DOHH2 (cell line): ENCODE measurements around the gene CNTN4.

ENCODE experiments used
- H3F3A ChIP-seq: fragments of 200-600 bp; sonication (generic), shearing (Covaris generic); 2 replicates; pipeline ENCODE4 v1.6.0; 2016; ENCODE audit warnings: antibody characterized with exemption, mild to moderate bottlenecking; ENCODE audit not compliant: control insufficient read depth, insufficient read depth
- H3K27ac ChIP-seq: fragments of 200-600 bp; sonication (generic); 2 replicates; pipeline ENCODE4 v1.5.1; 2014; ENCODE audit warnings: low read depth, mild to moderate bottlenecking, low read length, moderate library complexity
- H3K27me3 ChIP-seq: fragments of 200-600 bp; sonication (generic); 2 replicates; pipeline ENCODE4 v1.6.1; 2014; ENCODE audit warnings: mild to moderate bottlenecking, low read length, mixed read lengths; ENCODE audit not compliant: control insufficient read depth
- H3K36me3 ChIP-seq: fragments of 200-600 bp; sonication (generic); 2 replicates; pipeline ENCODE4 v1.6.1; 2014; ENCODE audit warnings: mild to moderate bottlenecking, low read length, moderate library complexity, mixed read lengths; ENCODE audit not compliant: control insufficient read depth
- H3K4me1 ChIP-seq: fragments of 200-600 bp; sonication (generic); 2 replicates; pipeline ENCODE4 v1.6.1; 2014; ENCODE audit warnings: mild to moderate bottlenecking, low read length, mixed read lengths; ENCODE audit not compliant: control insufficient read depth
- H3K4me2 ChIP-seq: fragments of 200-600 bp; sonication (generic); 2 replicates; pipeline ENCODE4 v1.6.0; 2014; ENCODE audit warnings: mild to moderate bottlenecking, low read length, moderate library complexity
- H3K4me3 ChIP-seq: fragments of 200-600 bp; sonication (generic); 2 replicates; pipeline ENCODE4 v1.5.1; 2014; ENCODE audit warnings: mild to moderate bottlenecking, low read length, mixed read lengths
- H3K79me2 ChIP-seq: fragments of 200-600 bp; sonication (generic); 2 replicates; pipeline ENCODE4 v1.6.1; 2014; ENCODE audit warnings: mild to moderate bottlenecking, low read length, mixed read lengths; ENCODE audit not compliant: control insufficient read depth
- H3K9me2 ChIP-seq: fragments of 200-600 bp; sonication (generic); replicated peaks from 2 replicates; pipeline ENCODE4 v1.6.1; 2014; ENCODE audit warnings: mild to moderate bottlenecking, low read length, mixed read lengths; ENCODE audit not compliant: control insufficient read depth
- H3K9me3 ChIP-seq: fragments of 200-600 bp; sonication (generic); 2 replicates; pipeline ENCODE4 v1.6.1; 2014; ENCODE audit warnings: antibody characterized with exemption, low read length, mixed read lengths; ENCODE audit not compliant: control insufficient read depth, insufficient read depth
- H4K20me1 ChIP-seq: fragments of 200-600 bp; sonication (generic); 2 replicates; pipeline ENCODE4 v1.6.0; 2014; ENCODE audit warnings: low read depth, mild to moderate bottlenecking, antibody characterized with exemption, low read length, moderate library complexity; ENCODE audit not compliant: control insufficient read depth, insufficient read depth
- CTCF ChIP-seq: fragments of 200-600 bp; sonication (generic); IDR thresholded peaks from one replicate; pipeline ENCODE4 v1.5.1; 2014; ENCODE audit warnings: antibody characterized with exemption, mild to moderate bottlenecking, low read depth, low read length; ENCODE audit not compliant: poor library complexity, severe bottlenecking
- EZH2phosphoT487 ChIP-seq: fragments of 200-600 bp; sonication (generic); IDR thresholded peaks from 2 replicates; pipeline ENCODE4 v1.6.1; 2017; ENCODE audit warnings: borderline replicate concordance, mild to moderate bottlenecking, antibody characterized with exemption, low read length, moderate library complexity, mixed read lengths

The CNTN4 gene

GRCh38 chr3:2697589-2697988 lies 598.9 kb downstream of the CNTN4 start:
- no peak overlapping the region for H3K4me2 ChIP-seq
- no peak for TF ChIP-seq EZH2phosphoT487
- TF ChIP-seq CTCF, result no peak
- H3K9me2 ChIP-seq, result no peaks in the 10 kb centered on the region
- no peak overlapping the region for H3K27ac ChIP-seq
- no peaks in the 10 kb centered on the region for H3F3A ChIP-seq
- no peaks in the 10 kb centered on the region for H3K36me3 ChIP-seq
- H3K4me3 ChIP-seq, result no peak overlapping the region
- no peaks in the 10 kb centered on the region for H3K4me1 ChIP-seq
- no peaks in the 10 kb centered on the region for H4K20me1 ChIP-seq
- H3K9me3 ChIP-seq, result no peaks in the 10 kb centered on the region
- no peaks in the 10 kb centered on the region for H3K27me3 ChIP-seq
- no peaks in the 10 kb centered on the region for H3K79me2 ChIP-seq

- H3K9me3 ChIP-seq, result no peaks in the 10 kb centered on the region
- H3K27me3 ChIP-seq, result no peaks in the 10 kb centered on the region
- H3K36me3 ChIP-seq, result no peaks in the 10 kb centered on the region
- no peaks in the 10 kb centered on the region for H3K4me1 ChIP-seq
- no peak overlapping the region for H3K4me2 ChIP-seq
- H3K27ac ChIP-seq, result no peak overlapping the region
- no peaks in the 10 kb centered on the region for H4K20me1 ChIP-seq
- H3K4me3 ChIP-seq, result no peak overlapping the region
- H3F3A ChIP-seq, result no peaks in the 10 kb centered on the region
- TF ChIP-seq EZH2phosphoT487, result no peak
- H3K79me2 ChIP-seq, result no peaks in the 10 kb centered on the region
- no peaks in the 10 kb centered on the region for H3K9me2 ChIP-seq
Measured at GRCh38 chr3:2701471-2701870, 602.8 kb downstream of the CNTN4 start.

GRCh38 chr3:2706144-2706835 lies 607.6 kb downstream of the CNTN4 start:
- no peaks in the 10 kb centered on the region for H3K9me2 ChIP-seq
- H3K36me3 ChIP-seq, result no peaks in the 10 kb centered on the region
- no peak overlapping the region for H3K27ac ChIP-seq
- H3F3A ChIP-seq, result no peaks in the 10 kb centered on the region
- H4K20me1 ChIP-seq, result no peaks in the 10 kb centered on the region
- H3K9me3 ChIP-seq, result no peaks in the 10 kb centered on the region
- no peaks in the 10 kb centered on the region for H3K4me1 ChIP-seq
- no peak overlapping the region for H3K4me3 ChIP-seq
- no peaks in the 10 kb centered on the region for H3K79me2 ChIP-seq
- no peak overlapping the region for H3K4me2 ChIP-seq
- H3K27me3 ChIP-seq, result no peaks in the 10 kb centered on the region
- TF ChIP-seq CTCF (no peak), EZH2phosphoT487 (no peak)

- H3K36me3 ChIP-seq, result no peaks in the 10 kb centered on the region
- no peak for TF ChIP-seq CTCF
- no peak for TF ChIP-seq EZH2phosphoT487
- no peaks in the 10 kb centered on the region for H3K9me2 ChIP-seq
- H3K4me2 ChIP-seq, result no peak overlapping the region
- H3K79me2 ChIP-seq, result no peaks in the 10 kb centered on the region
- no peaks in the 10 kb centered on the region for H4K20me1 ChIP-seq
- H3F3A ChIP-seq, result no peaks in the 10 kb centered on the region
- H3K27me3 ChIP-seq, result no peaks in the 10 kb centered on the region
- no peaks in the 10 kb centered on the region for H3K9me3 ChIP-seq
- no peak overlapping the region for H3K4me3 ChIP-seq
- no peak overlapping the region for H3K27ac ChIP-seq
- no peaks in the 10 kb centered on the region for H3K4me1 ChIP-seq
Measured at GRCh38 chr3:2706836-2707210, 608.2 kb downstream of the CNTN4 start.
